ENCODE measurements around the gene SIN3B. TPM values are rescaled to one million over a fixed set of nuclear protein-coding genes. Genes with fewer than 3 reads are reported as not detected.

SIN3B gene
- total RNA-seq, 3 donors from 2014 or later (not counting 1 experiment from before 2014, with no cell fraction given): 58.4 to 70.1 (median 60.2) TPM

DNA sequence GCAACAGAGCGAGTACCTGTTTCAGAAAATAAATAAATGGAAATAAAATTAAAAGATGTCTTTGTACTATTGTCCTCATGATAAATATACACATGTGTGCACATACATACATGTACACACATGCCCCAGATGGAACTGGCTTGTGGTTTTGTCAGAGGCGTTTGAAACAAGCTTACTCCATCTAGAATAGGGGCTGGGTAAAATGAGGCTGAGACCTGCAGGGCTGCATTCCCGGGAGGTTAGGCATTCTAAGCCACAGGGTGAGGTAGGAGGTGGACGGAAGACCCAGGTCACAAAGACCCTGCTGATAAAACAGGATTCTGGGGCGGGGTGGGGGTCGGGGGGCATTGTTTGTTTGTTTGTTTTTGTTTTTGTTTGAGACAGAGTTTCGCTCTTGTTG, 8.1 kb upstream of the SIN3B start:
- no peak for DNase-seq
- no peaks in the 10 kb centered on the region for H3K9me3 Mint-ChIP-seq
- WGBS (ENCODE audit: insufficient coverage): 74% methylated on average over 6 of the region's 7 CpGs
- no peaks in the 10 kb centered on the region for H3K36me3 Mint-ChIP-seq
- H3K4me1 Mint-ChIP-seq: peaks cover 11 to 13% of the 10 kb centered on the region in 2 donors
- no peaks in the 10 kb centered on the region for H3K9me3 ChIP-seq (ENCODE audit: control insufficient read depth, insufficient read depth, low read length)
- no peak for ATAC-seq
- no peaks in the 10 kb centered on the region for H3K36me3 ChIP-seq (ENCODE audit: control insufficient read depth, insufficient read depth, low read length)
- H3K4me3 Mint-ChIP-seq: no peak overlapping the region
- no peak overlapping the region for H3K27ac ChIP-seq (ENCODE audit: low read length)
- H3K4me1 ChIP-seq (ENCODE audit: control insufficient read depth, insufficient read depth, low read length): peaks cover 6% of the 10 kb centered on the region
- TF ChIP-seq, protein P1, sequence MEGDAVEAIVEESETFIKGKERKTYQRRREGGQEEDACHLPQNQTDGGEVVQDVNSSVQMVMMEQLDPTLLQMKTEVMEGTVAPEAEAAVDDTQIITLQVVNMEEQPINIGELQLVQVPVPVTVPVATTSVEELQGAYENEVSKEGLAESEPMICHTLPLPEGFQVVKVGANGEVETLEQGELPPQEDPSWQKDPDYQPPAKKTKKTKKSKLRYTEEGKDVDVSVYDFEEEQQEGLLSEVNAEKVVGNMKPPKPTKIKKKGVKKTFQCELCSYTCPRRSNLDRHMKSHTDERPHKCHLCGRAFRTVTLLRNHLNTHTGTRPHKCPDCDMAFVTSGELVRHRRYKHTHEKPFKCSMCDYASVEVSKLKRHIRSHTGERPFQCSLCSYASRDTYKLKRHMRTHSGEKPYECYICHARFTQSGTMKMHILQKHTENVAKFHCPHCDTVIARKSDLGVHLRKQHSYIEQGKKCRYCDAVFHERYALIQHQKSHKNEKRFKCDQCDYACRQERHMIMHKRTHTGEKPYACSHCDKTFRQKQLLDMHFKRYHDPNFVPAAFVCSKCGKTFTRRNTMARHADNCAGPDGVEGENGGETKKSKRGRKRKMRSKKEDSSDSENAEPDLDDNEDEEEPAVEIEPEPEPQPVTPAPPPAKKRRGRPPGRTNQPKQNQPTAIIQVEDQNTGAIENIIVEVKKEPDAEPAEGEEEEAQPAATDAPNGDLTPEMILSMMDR (IDR thresholded peaks at IDR 0.05): no peak
- H3K27ac Mint-ChIP-seq: no peak overlapping the region
- intact Hi-C loops (cut with micrococcal nuclease): no loop called here
- H3K27me3 Mint-ChIP-seq (ENCODE audit: low read depth in 2 of 2): peaks cover 19 to 23% of the 10 kb centered on the region in 2 donors
- no peak overlapping the region for H3K4me3 ChIP-seq (ENCODE audit: low read length)
- H3K27me3 ChIP-seq (ENCODE audit: control insufficient read depth, insufficient read depth, low read length): peaks cover 8% of the 10 kb centered on the region

DNA sequence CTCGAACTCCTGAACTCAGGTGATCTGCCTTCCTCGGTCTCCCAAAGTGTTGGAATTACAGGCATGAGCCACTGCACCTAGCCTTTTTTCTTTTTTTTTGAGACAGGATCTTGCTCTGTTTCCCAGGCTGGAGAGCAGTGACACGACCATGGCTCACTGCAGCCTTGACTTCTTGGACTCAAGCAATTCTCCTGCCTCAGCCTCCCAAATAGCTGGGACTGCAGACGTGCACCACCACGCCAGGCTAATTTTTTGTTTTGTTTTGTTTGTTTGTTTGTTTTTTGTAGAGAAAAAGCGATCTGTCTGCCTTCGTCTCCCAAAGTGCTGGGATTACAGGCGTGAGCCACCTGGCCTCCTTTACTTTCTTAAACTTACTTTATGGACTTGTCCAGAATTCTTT, 6.5 kb upstream of the SIN3B start:
- H3K4me1 ChIP-seq (ENCODE audit: control insufficient read depth, insufficient read depth, low read length): peaks cover 6% of the 10 kb centered on the region
- H3K27ac ChIP-seq (ENCODE audit: low read length): no peak overlapping the region
- intact Hi-C loops (cut with micrococcal nuclease): no loop called here
- no peak for ATAC-seq
- Mint-ChIP-seq H3K27ac (no peak overlapping the region), H3K36me3 (no peaks in the 10 kb centered on the region), H3K4me3 (no peak overlapping the region), H3K27me3 (ENCODE audit: low read depth in 2 of 2) (peaks cover 28 to 30% of the 10 kb centered on the region in 2 donors), H3K4me1 (peaks cover 11 to 13% of the 10 kb centered on the region in 2 donors), H3K9me3 (no peaks in the 10 kb centered on the region)
- no peaks in the 10 kb centered on the region for H3K36me3 ChIP-seq (ENCODE audit: control insufficient read depth, insufficient read depth, low read length)
- TF ChIP-seq, protein P1 (IDR thresholded peaks at IDR 0.05): no peak
- H3K4me3 ChIP-seq (ENCODE audit: low read length): no peak overlapping the region
- H3K9me3 ChIP-seq (ENCODE audit: control insufficient read depth, insufficient read depth, low read length): no peaks in the 10 kb centered on the region
- WGBS (ENCODE audit: insufficient coverage): 91% methylated on average over 8 of the region's 8 CpGs
- H3K27me3 ChIP-seq (ENCODE audit: control insufficient read depth, insufficient read depth, low read length): peaks cover 8% of the 10 kb centered on the region
- DNase-seq: no peak

DNA sequence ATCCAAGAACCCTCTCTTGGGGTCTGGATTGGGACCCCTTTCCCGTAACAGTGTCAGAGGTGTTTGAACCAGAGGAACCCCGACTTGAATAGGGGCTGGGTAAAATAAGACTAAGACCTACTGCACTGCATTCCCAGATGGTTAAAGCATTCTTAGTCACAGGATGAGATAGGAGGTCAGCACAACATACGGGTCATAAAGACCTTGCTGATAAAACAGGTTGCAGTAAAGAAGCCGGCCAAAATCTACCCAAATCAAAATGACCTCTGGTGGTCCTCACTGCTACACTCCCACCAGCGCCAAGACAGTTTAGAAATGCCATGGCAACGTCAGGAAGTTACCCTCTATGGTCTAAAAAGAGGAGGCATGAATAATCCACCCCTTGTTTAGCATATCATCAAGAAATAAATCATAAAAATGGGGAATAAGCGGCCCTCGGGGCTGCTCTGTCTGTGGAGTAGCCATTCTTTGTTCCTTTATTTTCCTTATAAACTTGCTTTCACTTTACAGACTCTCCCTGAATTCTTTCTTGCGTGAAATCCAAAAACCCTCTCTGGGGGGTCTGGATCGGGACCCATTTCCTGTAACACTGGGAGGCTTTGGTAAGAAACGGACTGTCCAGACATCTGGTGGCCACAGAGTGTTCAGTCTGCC, 4.4 kb upstream of the SIN3B start:
- peaks cover 28 to 30% of the 10 kb centered on the region in 2 donors for H3K27me3 Mint-ChIP-seq (ENCODE audit: low read depth in 2 of 2)
- no peak overlapping the region for H3K4me3 Mint-ChIP-seq
- H3K36me3 Mint-ChIP-seq: no peaks in the 10 kb centered on the region
- no peaks in the 10 kb centered on the region for H3K9me3 Mint-ChIP-seq
- no peak overlapping the region for H3K27ac Mint-ChIP-seq
- intact Hi-C loops (cut with micrococcal nuclease): no loop called here
- H3K27me3 ChIP-seq (ENCODE audit: control insufficient read depth, insufficient read depth, low read length): peaks cover 8% of the 10 kb centered on the region
- no peaks in the 10 kb centered on the region for H3K9me3 ChIP-seq (ENCODE audit: control insufficient read depth, insufficient read depth, low read length)
- DNase-seq (no peak), ATAC-seq (no peak)
- peaks cover 15% of the 10 kb centered on the region for H3K4me1 ChIP-seq (ENCODE audit: control insufficient read depth, insufficient read depth, low read length)
- no peak overlapping the region for H3K27ac ChIP-seq (ENCODE audit: low read length)
- H3K4me3 ChIP-seq (ENCODE audit: low read length): no peak overlapping the region
- H3K36me3 ChIP-seq (ENCODE audit: control insufficient read depth, insufficient read depth, low read length): no peaks in the 10 kb centered on the region
- TF ChIP-seq, protein P1 (IDR thresholded peaks at IDR 0.05): no peak
- peaks cover 11 to 13% of the 10 kb centered on the region in 2 donors for H3K4me1 Mint-ChIP-seq
- WGBS (ENCODE audit: insufficient coverage): 41% methylated on average over 11 of the region's 11 CpGs
